ENCODE data around the gene FRYL.
"Not testable (repeated sequence)": the region's sequence is repeated elsewhere in the genome, so short reads cannot be mapped to it uniquely, and the experiment has no call there.

Gene FRYL

DNA sequence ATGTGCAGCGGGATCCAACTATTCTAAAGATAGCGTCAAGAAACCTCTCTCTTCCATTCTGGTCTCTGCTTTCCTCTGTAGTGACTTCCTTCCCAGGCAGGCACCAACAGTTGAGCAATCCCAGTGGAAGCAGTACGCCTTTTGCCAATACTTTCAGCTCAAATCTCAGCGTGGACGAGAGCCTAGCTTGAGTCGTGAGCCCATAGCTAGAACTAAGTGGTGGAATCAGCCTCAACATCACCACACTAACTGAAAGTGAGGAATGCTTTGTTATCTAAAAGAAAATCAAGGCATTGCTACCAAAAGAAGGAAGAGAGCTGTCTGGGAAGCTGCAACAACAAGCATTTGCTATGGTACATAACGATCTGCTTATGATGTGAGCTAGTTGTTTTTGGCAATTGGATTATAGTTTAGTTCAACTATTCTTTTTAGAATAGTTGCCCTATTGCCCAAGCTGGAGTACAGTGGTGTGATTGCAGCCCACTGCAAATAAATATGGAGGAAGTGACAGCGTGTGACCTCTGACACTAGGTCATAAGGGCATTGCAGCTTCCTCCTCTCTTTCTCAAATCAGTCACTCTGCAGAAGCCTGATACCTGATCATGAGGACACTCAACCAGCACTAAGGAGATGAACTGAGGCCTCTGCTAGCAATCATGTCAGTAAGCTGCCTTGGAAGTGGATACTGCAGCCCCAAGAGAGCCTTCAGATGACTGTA is 24.7 kb upstream of the FRYL start:
- TF ChIP-seq, protein P1, sequence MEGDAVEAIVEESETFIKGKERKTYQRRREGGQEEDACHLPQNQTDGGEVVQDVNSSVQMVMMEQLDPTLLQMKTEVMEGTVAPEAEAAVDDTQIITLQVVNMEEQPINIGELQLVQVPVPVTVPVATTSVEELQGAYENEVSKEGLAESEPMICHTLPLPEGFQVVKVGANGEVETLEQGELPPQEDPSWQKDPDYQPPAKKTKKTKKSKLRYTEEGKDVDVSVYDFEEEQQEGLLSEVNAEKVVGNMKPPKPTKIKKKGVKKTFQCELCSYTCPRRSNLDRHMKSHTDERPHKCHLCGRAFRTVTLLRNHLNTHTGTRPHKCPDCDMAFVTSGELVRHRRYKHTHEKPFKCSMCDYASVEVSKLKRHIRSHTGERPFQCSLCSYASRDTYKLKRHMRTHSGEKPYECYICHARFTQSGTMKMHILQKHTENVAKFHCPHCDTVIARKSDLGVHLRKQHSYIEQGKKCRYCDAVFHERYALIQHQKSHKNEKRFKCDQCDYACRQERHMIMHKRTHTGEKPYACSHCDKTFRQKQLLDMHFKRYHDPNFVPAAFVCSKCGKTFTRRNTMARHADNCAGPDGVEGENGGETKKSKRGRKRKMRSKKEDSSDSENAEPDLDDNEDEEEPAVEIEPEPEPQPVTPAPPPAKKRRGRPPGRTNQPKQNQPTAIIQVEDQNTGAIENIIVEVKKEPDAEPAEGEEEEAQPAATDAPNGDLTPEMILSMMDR (conservative IDR thresholded peaks at IDR 0.05; ENCODE audit: control insufficient read depth, insufficient read depth, low read depth, low read length) = no peak
- no peak for DNase-seq (ENCODE audit: low read depth)
- no peak overlapping the region for H3K4me3 ChIP-seq (ENCODE audit: control insufficient read depth, low read depth, low read length)

DNA sequence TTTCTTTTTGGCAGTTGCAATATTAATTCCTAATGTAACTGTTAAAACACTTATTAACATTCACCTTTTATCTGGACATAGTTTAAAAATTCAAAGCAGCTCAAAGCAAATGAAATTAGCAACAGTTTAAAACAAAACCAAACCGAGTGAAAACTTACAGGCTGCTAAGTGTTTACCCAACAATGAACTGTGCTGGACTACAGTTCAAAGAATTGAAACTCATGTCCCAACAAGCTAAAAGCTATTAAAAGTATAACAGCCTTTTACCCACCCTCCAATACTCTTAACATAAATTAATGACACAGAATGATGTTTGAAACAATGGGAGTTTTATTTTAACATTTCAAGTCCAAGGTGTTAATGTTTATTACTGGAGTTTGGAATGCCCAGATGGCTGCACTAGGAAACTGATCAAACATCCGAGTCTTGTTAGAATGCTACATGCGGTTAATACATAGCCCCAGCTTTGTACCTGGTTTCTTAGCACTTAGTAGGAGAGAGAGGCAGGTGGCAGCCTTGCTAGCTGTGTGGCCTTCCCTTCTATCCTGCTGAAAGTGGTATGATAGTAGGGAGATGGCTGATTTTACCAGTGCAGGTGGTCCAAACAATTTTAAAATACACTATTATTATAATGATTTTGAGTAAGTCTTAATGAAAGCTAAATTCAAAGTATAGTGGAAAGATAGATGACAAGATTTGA is 21.1 kb upstream of the FRYL start:
- H3K4me3 ChIP-seq (ENCODE audit: control insufficient read depth, low read depth, low read length) = no peak overlapping the region
- TF ChIP-seq, protein P1 (conservative IDR thresholded peaks at IDR 0.05; ENCODE audit: control insufficient read depth, insufficient read depth, low read depth, low read length) = no peak
- no peak for DNase-seq (ENCODE audit: low read depth)

DNA sequence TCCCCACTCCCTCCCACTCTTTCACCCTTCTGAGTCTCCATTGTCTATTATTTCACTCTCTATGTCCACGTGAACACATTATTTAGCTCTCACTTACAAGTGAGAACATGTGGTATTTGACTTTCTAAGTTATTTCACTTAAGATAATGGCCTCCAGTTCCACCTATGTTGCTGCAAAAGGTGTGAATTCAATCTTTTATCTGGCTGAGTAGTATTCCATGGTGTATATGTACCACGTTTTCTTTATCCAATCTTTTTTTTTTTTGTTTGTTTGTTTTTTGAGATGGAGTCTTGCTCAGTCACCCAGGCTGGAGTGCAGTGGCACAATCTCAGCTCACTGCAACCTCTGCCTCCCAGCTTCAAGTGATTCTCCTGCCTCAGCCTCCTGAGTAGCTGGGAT is 20.1 kb upstream of the FRYL start:
- not testable (repeated sequence) for H3K4me3 ChIP-seq (ENCODE audit: control insufficient read depth, low read depth, low read length); DNase-seq (ENCODE audit: low read depth)

DNA sequence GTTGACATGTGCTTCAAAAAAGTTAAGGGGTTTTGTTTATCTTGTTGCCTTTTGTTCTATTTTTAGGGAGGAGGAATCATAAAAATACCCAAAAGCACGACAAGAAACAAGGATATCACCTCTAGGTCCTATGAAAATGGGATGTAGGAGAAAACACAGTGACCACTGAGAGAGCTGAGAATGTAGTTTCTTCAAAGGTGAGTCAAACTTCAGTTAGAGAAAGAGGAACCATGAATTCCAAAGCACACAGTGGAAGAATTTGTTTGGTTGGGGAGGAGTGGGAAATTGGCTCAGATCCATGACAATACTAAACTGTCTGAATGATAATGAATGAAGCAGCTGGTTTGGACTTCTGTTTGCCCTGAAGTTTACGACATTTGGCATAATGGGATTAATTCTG is 19.1 kb upstream of the FRYL start:
- no peak overlapping the region for H3K4me3 ChIP-seq (ENCODE audit: control insufficient read depth, low read depth, low read length)
- TF ChIP-seq, protein P1 (conservative IDR thresholded peaks at IDR 0.05; ENCODE audit: control insufficient read depth, insufficient read depth, low read depth, low read length) = no peak

DNA sequence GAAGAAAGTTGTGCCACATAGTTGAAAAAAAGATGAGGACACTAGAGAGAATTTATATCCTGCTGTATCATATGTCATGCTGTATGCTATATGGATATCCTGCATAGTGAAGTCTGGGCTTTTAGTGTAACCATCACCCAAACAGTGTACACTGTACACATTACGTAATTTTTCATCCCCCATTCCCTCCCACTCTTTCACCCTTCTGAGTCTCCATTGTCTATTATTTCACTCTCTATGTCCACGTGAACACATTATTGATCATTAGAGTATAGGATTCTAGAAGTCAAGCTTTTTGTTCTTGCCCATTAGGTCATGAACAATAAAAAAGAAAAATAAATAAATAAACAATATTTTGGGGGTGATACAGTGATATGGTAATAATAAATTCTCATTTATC is 18.0 kb upstream of the FRYL start:
- no peak overlapping the region for H3K4me3 ChIP-seq (ENCODE audit: control insufficient read depth, low read depth, low read length)
- TF ChIP-seq, protein P1 (conservative IDR thresholded peaks at IDR 0.05; ENCODE audit: control insufficient read depth, insufficient read depth, low read depth, low read length) = no peak
- DNase-seq (ENCODE audit: low read depth) = no peak

More for the DNA sequence above, 19.1 kb upstream of the FRYL start:
- DNase-seq (ENCODE audit: low read depth) = peak; percentile 11

DNA sequence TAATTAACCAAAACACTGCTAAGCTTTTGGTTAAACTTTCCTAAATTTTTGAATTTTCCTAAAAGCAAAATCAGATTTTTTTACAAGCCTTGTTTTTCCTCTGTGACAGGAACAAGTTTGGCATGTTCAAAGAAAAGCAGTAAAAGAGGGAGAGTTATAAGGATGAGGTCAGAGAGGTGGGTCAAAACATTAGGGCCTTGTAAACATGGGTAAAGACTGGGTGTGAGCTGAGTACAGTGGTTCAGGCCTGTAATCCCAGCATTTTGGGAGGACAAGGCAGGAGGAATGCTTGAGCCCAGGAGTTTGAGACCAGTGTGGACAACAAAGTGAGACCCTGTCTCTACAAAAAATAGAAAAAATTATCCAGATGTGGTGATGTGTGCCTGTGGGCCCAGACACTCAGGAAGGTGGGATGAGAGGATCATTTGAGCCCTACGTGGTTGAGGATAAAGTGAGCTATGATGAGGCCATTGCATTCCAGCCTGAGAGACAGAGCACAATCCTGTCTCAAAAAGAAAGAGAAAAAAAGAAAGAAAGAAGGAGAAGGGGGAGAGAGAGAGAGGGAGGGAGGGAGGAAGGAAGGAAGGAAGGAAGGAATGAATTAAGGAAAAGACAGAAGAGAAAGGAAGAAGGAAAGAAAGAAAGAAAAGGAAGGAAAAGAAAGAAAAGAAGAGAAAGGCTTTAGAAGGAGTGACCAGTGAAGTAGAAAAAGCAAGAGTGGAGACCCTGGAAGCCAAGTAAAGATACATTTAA is 17.0 kb upstream of the FRYL start:
- TF ChIP-seq, protein P1 (conservative IDR thresholded peaks at IDR 0.05; ENCODE audit: control insufficient read depth, insufficient read depth, low read depth, low read length) = no peak
- DNase-seq (ENCODE audit: low read depth) = no peak
- no peak overlapping the region for H3K4me3 ChIP-seq (ENCODE audit: control insufficient read depth, low read depth, low read length)

Measured in fibroblast of mammary gland (primary cell).